Natural killer cell (primary cell): Measurements from ENCODE around the gene CHD1. TPM values are rescaled to one million over a fixed set of nuclear protein-coding genes. Genes with fewer than 3 reads are reported as not detected.
A peak's percentile ranks its signal among the peaks of the same experiment; 100 is the strongest.

ENCODE experiments used
- ATAC-seq, 3 donors: fragments of 150-1000 bp in 2 of 3; fragments of 200-7000 bp in 1 of 3; cut with Tn5 transposase; 1 replicate in 1 of 3; 2 replicates in 2 of 3; pipeline ENCODE4 v1.10.0; 2021; ENCODE audit warnings: mild to moderate bottlenecking in 2 of 3, moderate library complexity in 2 of 3
- DNase-seq, 2 donors: peaks; one replicate each; pipeline versions ENCODE4 v3.0.0 to v3.0.0-alpha.2; 2013 to 2021; ENCODE audit warnings: mixed read lengths in 1 of 2
- H3K27ac ChIP-seq: one replicate; pipeline ENCODE4 v1.5.1; 2013; ENCODE audit warnings: mild to moderate bottlenecking, low read length
- H3K27me3 ChIP-seq: one replicate; pipeline ENCODE4 v1.6.1; 2013; ENCODE audit warnings: low read length; ENCODE audit not compliant: control insufficient read depth, insufficient read depth
- H3K36me3 ChIP-seq: one replicate; pipeline ENCODE4 v1.6.1; 2013; ENCODE audit warnings: low read length; ENCODE audit not compliant: control insufficient read depth, insufficient read depth
- H3K4me1 ChIP-seq: one replicate; pipeline ENCODE4 v1.6.1; 2013; ENCODE audit warnings: low read length; ENCODE audit not compliant: control insufficient read depth, insufficient read depth
- H3K4me3 ChIP-seq: one replicate; pipeline ENCODE4 v1.5.1; 2013; ENCODE audit warnings: low read length
- H3K9me3 ChIP-seq: one replicate; pipeline ENCODE4 v1.6.1; 2013; ENCODE audit warnings: low read length; ENCODE audit not compliant: control insufficient read depth, insufficient read depth
- H3K27ac Mint-ChIP-seq, 2 donors: one replicate each; pipeline ENCODE4 v1.8.0; 2022; ENCODE audit warnings: mild to moderate bottlenecking in 2 of 2, mixed read lengths in 2 of 2, moderate library complexity in 1 of 2
- H3K27me3 Mint-ChIP-seq, 2 donors: one replicate each; pipeline ENCODE4 v1.8.0; 2022; ENCODE audit warnings: low read depth in 2 of 2, mixed read lengths in 2 of 2
- H3K36me3 Mint-ChIP-seq: one replicate; pipeline ENCODE4 v1.8.0; 2022; ENCODE audit warnings: mixed read lengths
- H3K4me1 Mint-ChIP-seq, 2 donors: one replicate each; pipeline ENCODE4 v1.8.0; 2022; ENCODE audit warnings: mixed read lengths in 2 of 2
- H3K4me3 Mint-ChIP-seq: one replicate; pipeline ENCODE4 v1.8.0; 2022; ENCODE audit warnings: mild to moderate bottlenecking, moderate library complexity, mixed read lengths
- H3K9me3 Mint-ChIP-seq, 2 donors: one replicate each; pipeline ENCODE4 v1.8.0; 2022; ENCODE audit warnings: mixed read lengths in 2 of 2
- CTCF ChIP-seq: fragments of 200-600 bp; IDR thresholded peaks from one replicate; pipeline ENCODE4 v1.8.0; 2022; ENCODE audit warnings: antibody characterized with exemption
- WGBS: methylation state at CpG from one replicate; pipeline ENCODE4 v1.1.7; 2013; ENCODE audit warnings: missing lambda C conversion rate; ENCODE audit not compliant: insufficient coverage; 5-methylcytosine and 5-hydroxymethylcytosine counted together
- intact Hi-C: fragments of 100-400 bp; cut with micrococcal nuclease; formaldehyde crosslinking; loops from one replicate; pipeline ENCODE4 v1.14.2; 2022
- total RNA-seq, 4 donors: library from RNA; stranded (reverse); fragments of 120-200 nt in 1 of 4; gene quantifications; one replicate each; pipeline versions ENCODE4 v1.2.3 to v1.2.4, GENCODE V29; 2013 to 2022

Gene CHD1
- total RNA-seq, 3 donors from 2014 or later (not counting 1 experiment from before 2014, with no cell fraction given), result 116 to 127 (median 117) TPM

GRCh38 chr5:98827161-98827560 is 101.6 kb downstream of the CHD1 start:
- H3K27me3 ChIP-seq, result no peaks in the 10 kb centered on the region
- ATAC-seq (no peak), DNase-seq (peak in 1 of 2 donors; percentile 55)
- H3K36me3 Mint-ChIP-seq, result no peaks in the 10 kb centered on the region
- intact Hi-C loops, result no loop called here
- TF ChIP-seq CTCF, result no peak
- no peaks in the 10 kb centered on the region for H3K36me3 ChIP-seq
- no peaks in the 10 kb centered on the region for H3K9me3 Mint-ChIP-seq
- H3K4me1 ChIP-seq, result no peaks in the 10 kb centered on the region
- no peak overlapping the region for H3K4me3 Mint-ChIP-seq
- H3K27ac Mint-ChIP-seq, result no peak overlapping the region
- no peaks in the 10 kb centered on the region for H3K27me3 Mint-ChIP-seq
- 44% methylated on average over 1 of the region's 1 CpG for WGBS
- no peaks in the 10 kb centered on the region for H3K4me1 Mint-ChIP-seq
- no peak overlapping the region for H3K27ac ChIP-seq
- no peak overlapping the region for H3K4me3 ChIP-seq
- no peaks in the 10 kb centered on the region for H3K9me3 ChIP-seq

- Mint-ChIP-seq H3K27ac (no peak overlapping the region), H3K9me3 (peaks cover 2 to 6% of the 10 kb centered on the region in 2 donors), H3K27me3 (no peaks in the 10 kb centered on the region), H3K4me3 (no peak overlapping the region), H3K4me1 (no peaks in the 10 kb centered on the region), H3K36me3 (peaks cover 7% of the 10 kb centered on the region)
- no peak for DNase-seq
- WGBS, result 94% methylated on average over 2 of the region's 4 CpGs
- Histone ChIP-seq H3K36me3 (no peaks in the 10 kb centered on the region), H3K9me3 (no peaks in the 10 kb centered on the region), H3K4me3 (no peak overlapping the region), H3K4me1 (no peaks in the 10 kb centered on the region), H3K27me3 (no peaks in the 10 kb centered on the region), H3K27ac (no peak overlapping the region)
- intact Hi-C loops, result no loop called here
- ATAC-seq, result no peak
- no peak for TF ChIP-seq CTCF
Measured at GRCh38 chr5:98825582-98826375, 103.0 kb downstream of the CHD1 start.

- no peak for ATAC-seq
- Histone ChIP-seq H3K36me3 (no peaks in the 10 kb centered on the region), H3K9me3 (no peaks in the 10 kb centered on the region), H3K4me3 (no peak overlapping the region), H3K27me3 (no peaks in the 10 kb centered on the region), H3K27ac (no peak overlapping the region), H3K4me1 (no peaks in the 10 kb centered on the region)
- H3K36me3 Mint-ChIP-seq, result peaks cover 7% of the 10 kb centered on the region
- no peak overlapping the region for H3K4me3 Mint-ChIP-seq
- intact Hi-C loops, result no loop called here
- no peak for TF ChIP-seq CTCF
- H3K9me3 Mint-ChIP-seq, result peaks cover 2 to 6% of the 10 kb centered on the region in 2 donors
- H3K27me3 Mint-ChIP-seq, result no peaks in the 10 kb centered on the region
- WGBS, result 93% methylated on average over 6 of the region's 6 CpGs
- no peaks in the 10 kb centered on the region for H3K4me1 Mint-ChIP-seq
- no peak for DNase-seq
- H3K27ac Mint-ChIP-seq, result no peak overlapping the region
Measured at GRCh38 chr5:98816582-98817222, 112.1 kb downstream of the CHD1 start.
